ENCODE results near the gene PHKB. TPM values are rescaled to one million over a fixed set of nuclear protein-coding genes. Genes with fewer than 3 reads are reported as not detected.
"Not testable (repeated sequence)": the region's sequence is repeated elsewhere in the genome, so short reads cannot be mapped to it uniquely, and the experiment has no call there.

Gene PHKB
- total RNA-seq, 1 experiment from 2014 or later, result 35.6 TPM

DNA sequence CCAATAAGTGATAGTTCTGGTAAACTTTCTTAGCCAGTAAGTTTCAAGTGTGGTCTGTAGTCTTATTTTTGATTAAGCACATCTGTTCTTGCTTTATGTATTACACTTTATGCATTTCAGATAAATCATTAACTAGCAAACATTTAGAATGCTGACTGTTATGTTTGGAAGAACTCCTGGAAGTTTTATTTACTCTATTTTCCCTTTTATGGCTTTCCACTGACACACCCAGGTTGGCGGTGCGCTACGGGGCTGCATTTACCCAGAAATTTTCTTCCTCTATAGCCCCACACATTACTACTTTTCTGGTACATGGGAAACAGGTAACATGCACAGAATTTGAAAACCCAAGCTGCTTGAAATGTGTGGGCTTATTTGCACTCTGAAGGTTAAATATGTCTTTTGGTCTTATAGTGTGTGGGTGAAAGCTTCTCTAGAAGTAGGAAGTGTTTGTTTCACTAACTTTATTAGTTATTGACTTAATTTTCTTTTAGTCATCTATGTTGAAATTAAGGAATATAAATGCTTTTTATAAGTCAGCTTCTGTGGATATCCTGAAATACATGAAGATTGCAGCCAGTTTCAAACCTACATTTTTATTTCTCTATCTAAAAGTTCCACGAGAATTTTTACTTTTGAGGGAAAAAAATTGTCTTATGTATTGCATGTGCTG, 203.7 kb downstream of the PHKB start:
- Histone ChIP-seq H3K36me3 (no peaks in the 10 kb centered on the region), H3K27ac (no peak overlapping the region), H3K4me1 (no peaks in the 10 kb centered on the region), H3K27me3 (no peaks in the 10 kb centered on the region), H3K9me3 (replicated peaks) (no peaks in the 10 kb centered on the region), H3K4me3 (no peak overlapping the region)
- DNase-seq, result no peak

GRCh38 chr16:47666434-47666833, 205.3 kb downstream of the PHKB start:
- Histone ChIP-seq H3K36me3 (no peaks in the 10 kb centered on the region), H3K9me3 (replicated peaks) (no peaks in the 10 kb centered on the region), H3K4me1 (no peaks in the 10 kb centered on the region), H3K27me3 (no peaks in the 10 kb centered on the region), H3K4me3 (no peak overlapping the region), H3K27ac (no peak overlapping the region)
- no peak for DNase-seq

- no peaks in the 10 kb centered on the region for H3K4me1 ChIP-seq
- no peak overlapping the region for H3K27ac ChIP-seq
- no peaks in the 10 kb centered on the region for H3K36me3 ChIP-seq
- no peaks in the 10 kb centered on the region for H3K27me3 ChIP-seq
- H3K4me3 ChIP-seq, result no peak overlapping the region
- DNase-seq, result no peak
- no peaks in the 10 kb centered on the region for H3K9me3 ChIP-seq (replicated peaks)
Observed at GRCh38 chr16:47667956-47668355, 206.8 kb downstream of the PHKB start.

DNA sequence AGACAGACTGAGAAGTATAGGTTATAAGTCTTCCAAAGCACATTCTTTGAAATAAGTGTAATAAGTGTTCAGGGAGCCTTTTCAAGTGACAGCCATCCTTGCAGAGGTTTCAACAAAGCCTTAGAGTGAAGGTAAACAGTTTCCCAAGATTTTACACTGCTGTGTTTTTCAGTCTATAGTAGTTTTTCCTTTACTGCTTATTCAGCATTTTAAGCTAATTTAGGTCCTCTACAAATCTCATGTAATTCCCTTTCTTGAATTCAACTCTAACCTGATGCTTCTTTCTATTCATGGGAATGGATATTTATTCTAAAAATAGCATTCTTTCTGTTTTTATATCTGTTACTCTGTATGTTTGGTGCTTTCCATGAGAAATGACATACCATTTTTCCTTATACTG, 211.3 kb downstream of the PHKB start:
- Histone ChIP-seq H3K4me1 (no peaks in the 10 kb centered on the region), H3K27ac (no peak overlapping the region), H3K36me3 (no peaks in the 10 kb centered on the region), H3K27me3 (no peaks in the 10 kb centered on the region), H3K4me3 (no peak overlapping the region), H3K9me3 (replicated peaks) (no peaks in the 10 kb centered on the region)
- no peak for DNase-seq

GRCh38 chr16:47676635-47677177, 215.6 kb downstream of the PHKB start:
- Histone ChIP-seq H3K27ac (no peak overlapping the region), H3K9me3 (replicated peaks) (no peaks in the 10 kb centered on the region; the same call in 1 of the 2 replicates), H3K27me3 (no peaks in the 10 kb centered on the region), H3K4me1 (no peaks in the 10 kb centered on the region), H3K4me3 (no peak overlapping the region), H3K36me3 (no peaks in the 10 kb centered on the region)
- DNase-seq, result no peak

DNA sequence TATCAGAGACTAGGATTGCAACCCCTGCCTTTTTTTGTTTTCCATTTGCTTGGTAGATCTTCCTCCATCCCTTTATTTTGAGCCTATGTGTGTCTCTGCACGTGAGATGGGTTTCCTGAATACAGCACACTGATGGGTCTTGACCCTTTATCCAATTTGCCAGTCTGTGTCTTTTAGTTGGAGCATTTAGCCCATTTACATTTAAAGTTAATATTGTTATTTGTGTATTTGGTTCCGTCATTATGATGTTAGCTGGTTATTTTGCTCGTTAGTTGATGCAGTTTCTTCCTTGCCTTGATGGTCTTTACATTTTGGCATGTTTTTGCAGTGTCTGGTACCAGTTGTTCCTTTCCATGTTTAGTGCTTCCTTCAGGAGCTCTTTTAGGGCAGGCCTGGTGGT, 220.4 kb downstream of the PHKB start:
- not testable (repeated sequence) for H3K4me1 ChIP-seq; DNase-seq; H3K36me3 ChIP-seq; H3K4me3 ChIP-seq; H3K27me3 ChIP-seq; H3K27ac ChIP-seq; H3K9me3 ChIP-seq (replicated peaks)

GRCh38 chr16:47687694-47688093, 226.6 kb downstream of the PHKB start:
- Histone ChIP-seq H3K9me3 (replicated peaks) (no peaks in the 10 kb centered on the region), H3K36me3 (no peaks in the 10 kb centered on the region), H3K4me1 (no peaks in the 10 kb centered on the region), H3K4me3 (no peak overlapping the region), H3K27ac (no peak overlapping the region), H3K27me3 (no peaks in the 10 kb centered on the region)
- no peak for DNase-seq

DNA sequence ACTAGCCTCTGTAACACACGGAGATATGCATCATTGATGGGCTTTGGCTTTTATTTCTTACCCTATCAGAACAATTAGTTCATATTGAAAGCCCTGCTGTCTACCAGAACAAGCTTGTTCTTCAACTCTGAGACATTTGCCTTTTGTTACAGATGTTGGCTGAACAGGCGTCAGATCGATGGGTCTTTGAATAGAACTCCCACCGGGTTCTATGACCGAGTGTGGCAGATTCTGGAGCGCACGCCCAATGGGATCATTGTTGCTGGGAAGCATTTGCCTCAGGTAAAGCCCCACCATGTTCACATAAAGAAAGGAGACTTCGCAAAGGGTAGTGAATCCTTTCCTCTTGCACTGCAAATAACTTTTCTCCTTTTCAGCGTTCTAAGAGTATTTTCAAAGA, 232.1 kb downstream of the PHKB start:
- H3K36me3 ChIP-seq, result 0 out of 2 replicates have a peak, but pooled peaks cover 2% of the 10 kb centered on the region
- H3K4me3 ChIP-seq, result no peak overlapping the region
- no peaks in the 10 kb centered on the region for H3K27me3 ChIP-seq
- H3K27ac ChIP-seq, result no peak overlapping the region
- DNase-seq, result no peak
- no peaks in the 10 kb centered on the region for H3K4me1 ChIP-seq
- H3K9me3 ChIP-seq (replicated peaks), result no peaks in the 10 kb centered on the region

DNA sequence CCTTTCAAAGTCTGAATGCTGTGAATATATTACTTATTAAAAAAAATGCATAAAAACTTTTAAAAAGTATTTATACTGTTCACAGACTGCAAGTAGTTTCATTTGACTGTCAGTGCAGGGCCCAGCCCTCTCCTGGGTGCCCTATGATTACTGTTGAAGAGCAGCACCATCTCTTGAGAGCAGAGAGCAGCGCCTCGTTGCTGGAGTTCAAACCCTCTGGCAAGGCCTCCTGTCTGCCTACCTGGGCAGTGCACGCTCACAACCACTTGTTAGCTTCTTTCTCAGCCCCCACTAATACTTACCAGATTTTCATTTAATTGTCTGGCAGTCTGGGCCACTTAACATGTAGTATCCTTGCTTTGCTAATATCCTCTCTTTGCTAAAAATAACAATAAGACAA, 233.4 kb downstream of the PHKB start:
- Histone ChIP-seq H3K4me3 (no peak overlapping the region), H3K36me3 (0 out of 2 replicates have a peak, but pooled peaks cover 2% of the 10 kb centered on the region), H3K27ac (no peak overlapping the region), H3K9me3 (replicated peaks) (no peaks in the 10 kb centered on the region), H3K27me3 (no peaks in the 10 kb centered on the region), H3K4me1 (no peaks in the 10 kb centered on the region)
- DNase-seq, result no peak

GRCh38 chr16:47695756-47696155, 234.6 kb downstream of the PHKB start:
- Histone ChIP-seq H3K9me3 (replicated peaks) (no peaks in the 10 kb centered on the region), H3K4me1 (no peaks in the 10 kb centered on the region), H3K4me3 (no peak overlapping the region), H3K27ac (no peak overlapping the region), H3K36me3 (0 out of 2 replicates have a peak, but pooled peaks cover 2% of the 10 kb centered on the region), H3K27me3 (no peaks in the 10 kb centered on the region)
- DNase-seq, result no peak

DNA sequence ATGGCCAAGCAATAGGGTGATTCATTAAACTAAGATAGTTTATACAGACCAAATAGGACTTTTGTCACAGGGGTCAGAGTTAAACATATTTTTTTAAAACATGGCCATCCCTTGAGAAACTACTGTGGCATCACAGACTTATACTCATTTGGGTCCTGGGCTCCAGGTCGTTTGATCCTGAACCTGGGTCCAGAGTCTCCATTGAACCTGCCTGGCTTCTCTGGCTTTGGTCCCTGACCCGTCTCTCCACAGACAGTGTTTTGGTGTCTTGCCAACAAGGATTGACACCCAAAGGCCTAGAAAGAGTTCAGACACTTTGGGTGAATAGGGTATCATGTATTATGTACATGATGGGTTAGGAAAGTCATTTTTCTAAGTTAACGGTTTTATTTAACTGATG, 236.7 kb downstream of the PHKB start:
- DNase-seq, result no peak
- no peaks in the 10 kb centered on the region for H3K27me3 ChIP-seq
- no peaks in the 10 kb centered on the region for H3K9me3 ChIP-seq (replicated peaks)
- H3K4me1 ChIP-seq, result no peaks in the 10 kb centered on the region
- 0 out of 2 replicates have a peak, but pooled peaks cover 2% of the 10 kb centered on the region for H3K36me3 ChIP-seq
- no peak overlapping the region for H3K4me3 ChIP-seq
- H3K27ac ChIP-seq, result no peak overlapping the region

DNA sequence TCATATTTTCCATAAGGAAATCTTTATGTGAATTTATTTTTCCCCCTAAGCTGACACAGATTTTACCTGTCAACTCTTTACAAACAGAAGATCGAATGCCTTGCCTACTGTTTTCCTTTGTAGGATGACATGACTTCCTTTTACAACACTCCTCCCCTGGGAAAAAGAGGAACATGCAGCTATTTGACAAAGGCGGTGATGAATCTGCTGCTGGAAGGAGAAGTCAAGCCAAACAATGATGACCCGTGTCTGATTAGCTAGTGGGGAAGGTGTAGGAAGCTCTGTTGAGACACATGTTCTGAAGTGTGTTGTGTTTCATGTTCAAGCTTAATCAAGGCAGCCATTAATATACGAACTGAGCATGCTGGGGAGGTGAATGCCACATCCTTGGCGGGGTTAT, 238.0 kb downstream of the PHKB start:
- 0 out of 2 replicates have a peak, but pooled peaks cover 2% of the 10 kb centered on the region for H3K36me3 ChIP-seq
- H3K4me3 ChIP-seq, result no peak overlapping the region
- H3K4me1 ChIP-seq, result no peaks in the 10 kb centered on the region
- DNase-seq, result no peak
- H3K27ac ChIP-seq, result no peak overlapping the region
- H3K27me3 ChIP-seq, result no peaks in the 10 kb centered on the region
- no peaks in the 10 kb centered on the region for H3K9me3 ChIP-seq (replicated peaks)

GRCh38 chr16:47700857-47701587, 239.9 kb downstream of the PHKB start:
- Histone ChIP-seq H3K36me3 (0 out of 2 replicates have a peak, but pooled peaks cover 2% of the 10 kb centered on the region), H3K27me3 (no peaks in the 10 kb centered on the region), H3K9me3 (replicated peaks) (no peaks in the 10 kb centered on the region), H3K4me1 (no peaks in the 10 kb centered on the region), H3K4me3 (no peak overlapping the region), H3K27ac (no peak overlapping the region)
- no peak for DNase-seq

DNA sequence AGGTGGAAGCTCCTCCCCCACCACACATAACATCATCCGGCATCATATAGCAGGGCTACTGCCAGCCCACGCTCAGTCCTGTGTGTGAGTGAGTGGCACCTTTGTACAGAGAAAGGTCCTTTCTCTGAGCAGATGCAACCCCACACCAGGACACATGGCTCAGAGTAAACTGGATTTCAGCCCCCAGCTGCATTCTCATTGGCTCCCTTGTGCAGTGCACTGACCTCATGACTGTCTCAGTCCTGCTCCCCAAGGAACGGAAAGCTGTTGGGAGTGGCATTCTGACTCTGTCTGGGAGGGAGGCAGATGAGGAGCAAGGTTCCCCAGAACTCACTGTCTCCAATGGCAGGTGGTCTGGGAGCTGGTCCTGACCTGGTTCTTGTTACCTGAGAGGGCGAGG, 244.1 kb downstream of the PHKB start:
- Histone ChIP-seq H3K4me1 (no peaks in the 10 kb centered on the region), H3K36me3 (no peaks in the 10 kb centered on the region), H3K9me3 (replicated peaks) (no peaks in the 10 kb centered on the region)

DNA sequence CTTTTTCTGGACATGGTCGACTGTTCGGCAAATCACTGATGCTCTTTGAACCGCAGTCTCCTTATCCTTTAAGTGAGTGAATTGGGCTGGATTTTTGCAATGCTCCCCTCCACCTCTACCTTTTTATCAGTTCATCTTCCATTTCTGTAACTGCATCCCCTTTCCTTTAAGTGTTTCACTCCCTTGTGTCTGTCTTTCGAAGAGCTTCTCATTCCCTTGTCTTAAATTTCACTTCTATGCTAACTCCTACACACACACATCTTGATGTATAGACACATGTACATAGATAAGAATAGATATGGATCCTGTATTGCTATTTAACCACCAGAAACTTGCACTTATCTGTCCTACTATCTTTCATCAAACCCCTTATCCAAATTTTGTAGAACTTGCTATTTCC, 250.7 kb downstream of the PHKB start:
- H3K27ac ChIP-seq, result no peak overlapping the region
- no peaks in the 10 kb centered on the region for H3K9me3 ChIP-seq (replicated peaks)
- no peaks in the 10 kb centered on the region for H3K4me1 ChIP-seq
- H3K36me3 ChIP-seq, result no peaks in the 10 kb centered on the region
- H3K4me3 ChIP-seq, result no peak overlapping the region
- no peaks in the 10 kb centered on the region for H3K27me3 ChIP-seq
- DNase-seq, result no peak

More for the DNA sequence above, 244.1 kb downstream of the PHKB start:
- DNase-seq, result peak; percentile 11 to 42
- Histone ChIP-seq H3K27ac (no peak overlapping the region), H3K4me3 (no peak overlapping the region), H3K27me3 (no peaks in the 10 kb centered on the region)

Data from SJCRH30 (cell line).